NT2/D1 (cell line): ENCODE data around the gene GNB1.

Experiments used
- SUZ12 ChIP-seq: IDR thresholded peaks from 2 replicates; pipeline ENCODE4 v1.6.1; 2011; ENCODE audit not compliant: insufficient read length, insufficient read depth; ENCODE audit errors: extremely low read depth
- YY1 ChIP-seq: IDR thresholded peaks from 2 replicates; pipeline ENCODE4 v1.6.1; 2011; ENCODE audit not compliant: insufficient read length, insufficient read depth
- ZNF274 ChIP-seq: IDR thresholded peaks from 2 replicates; pipeline ENCODE4 v1.6.1; 2011; ENCODE audit warnings: mild to moderate bottlenecking, low read depth, low read length

- TF ChIP-seq ZNF274 (no peak), SUZ12 (no peak), YY1 (no peak)
These were observed 7.6 kb downstream of the GNB1 start for GRCh38 chr1:1883092-1883873.
